ENCODE results near the gene JTB. TPM values are rescaled to one million over a fixed set of nuclear protein-coding genes. Genes with fewer than 3 reads are reported as not detected.
"Not testable (repeated sequence)": the region's sequence is repeated elsewhere in the genome, so short reads cannot be mapped to it uniquely, and the experiment has no call there.

Gene JTB
- 97.0 TPM for total RNA-seq

GRCh38 chr1:153977250-153978240 lies at the start of gene JTB:
JTB (minus strand) TSS chr1:153977674; CDS start chr1:153977252, 422 bp downstream.
- DNase-seq (ENCODE audit: low spot score) (peak; percentile 93), ATAC-seq (peak; percentile 93)

DNA sequence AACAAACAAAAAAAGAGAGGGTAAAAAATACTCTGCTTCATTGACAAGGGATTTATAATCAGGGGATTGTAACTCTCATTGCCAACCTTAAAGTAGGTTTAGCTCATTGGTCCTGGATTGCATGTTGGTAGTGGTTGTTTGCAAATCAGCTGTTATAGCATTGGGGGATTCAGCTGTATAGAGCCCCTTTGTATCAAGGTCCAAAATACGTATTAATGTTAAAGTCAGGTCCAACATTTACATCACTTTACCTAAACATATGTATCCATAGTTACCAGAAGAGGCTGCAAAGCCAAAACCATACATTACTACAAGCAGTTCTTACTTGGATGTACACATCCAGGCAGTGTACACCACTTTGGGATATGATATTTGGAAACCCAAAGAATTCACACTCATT lies 42.5 kb upstream of the JTB start:
- ATAC-seq (no peak), DNase-seq (ENCODE audit: low spot score) (no peak)

DNA sequence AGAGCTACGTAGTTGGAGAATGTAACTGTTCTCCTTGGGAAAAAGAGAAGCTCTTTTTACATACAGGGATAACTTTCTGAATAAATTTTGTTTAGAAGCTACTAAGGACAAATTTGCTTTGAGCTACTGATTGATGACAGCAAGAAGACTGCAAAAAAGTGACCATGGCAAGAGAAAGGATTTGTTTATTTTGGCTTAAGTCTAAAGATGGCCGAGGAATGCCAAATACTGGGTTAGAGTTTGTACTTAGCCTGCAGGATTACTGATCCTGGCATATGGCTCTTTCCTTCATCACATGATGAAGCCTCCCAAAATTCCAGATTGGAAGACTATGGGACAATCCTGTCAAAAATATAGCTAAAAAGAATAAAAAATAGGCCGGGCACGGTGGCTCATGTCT lies 41.8 kb upstream of the JTB start:
- DNase-seq (ENCODE audit: low spot score) (no peak), ATAC-seq (peak; percentile 69)

DNA sequence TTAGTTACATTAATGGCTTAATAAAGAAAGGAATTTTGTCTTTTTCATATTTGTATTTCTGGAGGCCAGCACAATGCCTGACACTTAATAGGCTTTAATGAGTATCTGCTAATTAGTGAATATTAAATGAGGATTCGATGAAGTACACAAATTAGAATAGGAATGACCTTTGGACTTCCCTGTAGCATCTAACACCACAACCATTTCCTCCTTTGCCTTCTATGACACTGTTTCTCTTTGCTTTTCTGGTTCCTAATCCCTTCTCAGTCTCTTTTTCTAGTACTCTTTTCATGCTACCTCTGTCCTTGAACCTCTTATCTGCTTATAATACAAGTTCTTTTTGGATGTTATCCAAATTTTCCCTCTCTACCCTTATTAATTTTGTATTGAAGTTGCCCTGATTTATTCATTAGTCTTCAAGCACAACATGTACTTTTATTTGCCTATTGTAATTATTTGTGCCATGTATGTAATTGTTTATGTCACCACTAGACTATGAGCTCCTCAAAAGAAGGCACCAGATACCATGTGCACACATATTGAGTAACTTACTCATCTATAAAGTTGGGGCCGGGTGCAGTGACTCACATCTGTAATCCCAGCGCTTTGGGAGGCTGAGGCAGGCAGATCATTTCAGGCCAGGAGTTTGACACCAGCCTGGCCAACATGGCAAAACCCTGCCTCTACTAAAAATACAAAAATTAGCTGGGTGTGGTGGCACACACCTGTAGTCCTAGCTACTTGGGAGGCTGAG lies 36.9 kb upstream of the JTB start:
- ATAC-seq (no peak), DNase-seq (ENCODE audit: low spot score) (no peak)

- DNase-seq (ENCODE audit: low spot score); ATAC-seq: not testable (repeated sequence)
Observed at GRCh38 chr1:154012543-154012942, 35.1 kb upstream of the JTB start.

DNA sequence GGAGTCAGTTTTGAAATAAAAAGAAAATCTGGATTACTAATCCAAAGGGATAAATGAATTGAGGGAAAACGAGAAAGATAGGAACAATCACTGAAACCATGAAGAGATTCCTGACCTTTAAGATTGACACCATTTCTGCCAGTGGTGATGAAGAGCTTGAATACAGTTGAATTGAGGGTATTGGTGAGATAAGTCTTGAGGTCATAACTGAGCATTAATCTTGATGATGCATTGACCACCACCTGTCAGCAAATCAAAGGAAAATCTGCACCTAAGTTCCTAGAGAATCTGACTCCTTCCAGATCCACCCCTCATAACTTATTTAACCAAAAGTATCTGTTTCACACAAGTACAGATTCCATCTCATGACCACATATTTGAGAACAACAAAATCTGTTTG lies 34.7 kb upstream of the JTB start:
- DNase-seq (ENCODE audit: low spot score) (no peak), ATAC-seq (no peak)

GRCh38 chr1:154006136-154006535 lies 28.7 kb upstream of the JTB start:
- no peak for DNase-seq (ENCODE audit: low spot score)
- no peak for ATAC-seq

DNA sequence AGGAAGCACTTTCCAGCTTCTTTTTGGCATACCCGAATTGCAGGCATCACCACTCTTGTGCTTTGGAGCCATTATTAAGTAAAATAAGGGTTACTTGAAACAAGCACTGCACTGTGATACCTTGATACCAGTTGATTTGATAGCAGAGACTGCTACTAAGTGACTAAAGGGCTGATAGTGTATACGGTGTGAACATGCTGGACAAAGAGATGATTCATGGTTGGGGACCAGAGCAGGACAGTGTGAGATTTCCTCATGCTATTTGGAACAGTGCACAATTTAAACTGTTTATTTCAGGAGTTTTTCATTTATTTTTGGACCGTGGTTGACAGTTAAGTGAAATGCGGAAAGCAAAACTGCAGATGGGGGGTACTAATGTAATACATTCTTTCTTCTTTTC lies 22.9 kb upstream of the JTB start:
- no peak for DNase-seq (ENCODE audit: low spot score)
- no peak for ATAC-seq

- not testable (repeated sequence) for DNase-seq (ENCODE audit: low spot score); ATAC-seq
Observed at GRCh38 chr1:153996882-153997281, 19.4 kb upstream of the JTB start.

GRCh38 chr1:153995640-153996039 lies 18.2 kb upstream of the JTB start:
- no peak for ATAC-seq

GRCh38 chr1:153995202-153995601 lies 17.7 kb upstream of the JTB start:
- ATAC-seq (no peak), DNase-seq (ENCODE audit: low spot score) (no peak)

More at GRCh38 chr1:153995640-153996039, 18.2 kb upstream of the JTB start:
- DNase-seq (ENCODE audit: low spot score) = no peak

- no peak for ATAC-seq
- DNase-seq (ENCODE audit: low spot score) = no peak
Observed at GRCh38 chr1:153991806-153992205, 14.3 kb upstream of the JTB start.

DNA sequence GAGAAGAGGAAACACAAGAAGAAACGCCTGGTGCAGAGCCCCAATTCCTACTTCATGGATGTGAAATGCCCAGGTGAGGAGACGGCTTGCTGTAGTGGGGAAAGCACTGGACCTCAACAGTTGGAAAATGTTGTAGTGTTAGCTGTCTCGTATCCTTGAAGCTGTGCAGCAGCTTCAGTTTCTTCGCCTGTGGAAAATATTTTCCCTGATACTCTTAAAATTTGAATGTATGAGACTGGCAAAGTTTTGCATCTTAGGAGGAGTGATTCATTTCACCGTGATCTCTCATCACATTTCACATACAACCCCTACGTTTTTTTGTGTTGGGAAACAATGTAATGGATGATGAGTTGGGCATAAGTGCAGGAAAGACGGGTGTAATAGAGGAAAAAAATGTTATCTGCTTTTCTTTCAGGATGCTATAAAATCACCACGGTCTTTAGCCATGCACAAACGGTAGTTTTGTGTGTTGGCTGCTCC lies 13.7 kb upstream of the JTB start:
- no peak for ATAC-seq
- no peak for DNase-seq (ENCODE audit: low spot score)

DNA sequence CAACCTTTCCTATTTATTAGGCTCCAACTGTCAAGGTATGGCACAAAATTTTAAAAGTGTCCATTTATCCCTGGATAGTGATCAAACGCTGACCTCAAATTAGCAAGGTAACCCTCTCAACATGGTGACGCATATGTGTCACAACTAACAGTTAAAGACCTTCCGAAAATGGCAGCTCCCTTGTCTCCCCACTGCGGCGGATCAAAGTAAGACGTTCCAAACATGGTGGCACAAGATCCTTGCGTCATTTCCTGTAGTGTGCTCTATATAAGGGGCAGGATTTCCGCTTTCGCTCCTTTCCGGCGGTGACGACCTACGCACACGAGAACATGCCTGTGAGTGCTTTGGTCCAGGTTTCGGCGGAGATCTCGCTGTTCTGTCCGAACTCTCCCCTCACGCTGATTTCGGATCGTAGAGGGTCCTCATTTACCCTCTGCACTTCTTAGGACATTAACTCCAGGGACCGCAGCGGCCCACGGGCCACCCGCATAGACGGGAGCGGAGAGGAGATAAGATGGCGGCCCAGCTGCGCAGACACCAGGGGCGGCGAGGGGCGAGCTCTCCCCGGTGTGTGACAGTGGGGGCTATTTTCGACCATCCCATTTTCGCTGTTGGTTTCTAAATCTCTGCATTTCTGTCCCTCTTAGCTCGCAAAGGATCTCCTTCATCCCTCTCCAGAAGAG lies 13.1 kb upstream of the JTB start, which contains the start of gene RPS27:
Gene RPS27 (plus strand): TSS at position 295 of the 683 bp plus-strand sequence. CDS start 35 bp downstream, at position 330.
- peak; percentile 65 for ATAC-seq
- peak; percentile 91 for DNase-seq (ENCODE audit: low spot score)

DNA sequence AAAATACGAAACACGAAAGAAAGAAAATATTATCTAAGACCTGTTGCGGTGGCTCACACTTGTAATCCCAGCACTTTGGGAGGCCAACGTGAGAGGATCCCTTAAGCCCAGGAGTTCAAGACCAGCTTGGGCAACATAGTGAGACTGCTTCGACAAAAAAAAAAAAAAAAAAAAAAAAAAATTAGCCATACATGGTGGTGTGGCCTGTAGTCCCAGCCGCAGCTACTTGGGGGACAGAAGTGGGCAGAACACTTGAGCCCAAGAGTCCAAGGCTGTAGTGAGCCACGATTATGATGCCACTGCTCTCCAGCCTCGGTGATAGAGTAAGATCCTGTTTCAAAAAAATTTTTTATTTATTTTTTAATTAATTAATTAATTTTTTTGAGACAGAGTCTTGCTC lies 10.1 kb upstream of the JTB start:
- DNase-seq (ENCODE audit: low spot score) (no peak), ATAC-seq (no peak)

GRCh38 chr1:153985941-153986761 lies 8.7 kb upstream of the JTB start, which contains the start of gene RAB13:
RAB13 (minus strand) TSS chr1:153986339; CDS start chr1:153986236, 103 bp downstream.
- peak; percentile 92 for DNase-seq (ENCODE audit: low spot score)
- ATAC-seq = peak; percentile 86

DNA sequence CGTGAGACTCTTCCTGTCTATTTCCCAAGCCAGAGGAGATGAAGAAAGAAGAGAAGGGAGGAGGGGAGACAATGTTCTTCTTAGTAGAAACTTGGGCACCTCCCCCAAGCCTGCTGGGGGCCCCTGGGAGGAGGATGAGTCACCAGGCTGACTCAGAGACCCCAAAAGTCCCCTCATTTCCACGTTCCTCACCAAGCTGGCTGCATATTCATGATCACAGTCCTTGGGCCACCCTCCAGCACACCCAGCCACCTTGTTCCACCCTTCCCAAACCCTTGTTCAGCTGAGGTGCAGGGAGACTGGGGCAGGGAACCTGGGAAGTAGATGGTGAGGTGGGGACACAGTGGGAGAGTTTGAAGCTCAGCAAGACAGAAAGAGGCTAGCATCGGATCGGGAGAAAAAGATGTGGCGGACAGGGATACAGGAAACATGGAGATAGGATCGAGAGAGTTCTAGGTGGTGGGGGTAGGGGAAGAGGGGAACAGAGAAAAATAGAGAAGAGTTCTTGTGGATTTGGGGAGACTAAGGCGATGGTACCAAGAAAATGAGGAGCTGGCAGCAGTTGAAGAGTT lies 8.0 kb upstream of the JTB start:
- no peak for ATAC-seq

DNA sequence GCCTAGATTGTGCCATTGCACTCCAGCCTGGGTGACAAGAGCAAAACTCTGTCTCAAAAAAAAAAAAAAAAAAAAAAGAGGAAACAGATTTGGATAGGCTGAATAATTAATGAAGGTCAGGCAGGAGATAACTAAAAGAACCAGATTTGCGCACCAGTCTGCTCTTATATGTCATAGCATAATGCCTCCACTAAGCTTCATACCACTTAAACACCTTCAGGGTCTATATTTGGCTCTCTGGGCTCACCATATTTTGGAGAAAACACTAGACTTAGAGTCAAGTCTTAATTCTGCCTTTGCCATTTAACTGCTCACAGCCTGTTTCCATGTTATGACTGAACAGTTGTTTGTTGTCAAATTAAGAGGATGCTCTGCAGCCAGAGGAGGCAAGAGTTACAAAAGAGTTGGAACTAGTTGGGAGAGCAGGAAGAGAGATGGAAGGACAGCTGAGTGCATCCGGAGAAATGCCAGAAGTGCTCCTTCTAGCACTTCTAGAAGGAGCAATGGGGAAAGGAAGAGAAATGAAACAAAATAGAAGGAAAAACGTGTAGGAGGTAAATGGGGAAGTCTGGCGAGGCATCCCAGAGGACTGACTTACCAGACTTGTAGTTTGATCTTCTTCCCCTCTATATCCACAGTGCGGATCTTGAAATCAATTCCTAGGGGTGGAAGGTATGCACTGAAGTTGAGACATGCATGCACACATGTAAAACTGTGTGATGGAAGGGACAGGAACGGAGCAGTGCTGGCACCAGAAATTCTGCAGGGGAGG lies 6.8 kb upstream of the JTB start:
- no peak for ATAC-seq
- DNase-seq (ENCODE audit: low spot score) = no peak

More for the DNA sequence above, 8.0 kb upstream of the JTB start:
- no peak for DNase-seq (ENCODE audit: low spot score)

DNA sequence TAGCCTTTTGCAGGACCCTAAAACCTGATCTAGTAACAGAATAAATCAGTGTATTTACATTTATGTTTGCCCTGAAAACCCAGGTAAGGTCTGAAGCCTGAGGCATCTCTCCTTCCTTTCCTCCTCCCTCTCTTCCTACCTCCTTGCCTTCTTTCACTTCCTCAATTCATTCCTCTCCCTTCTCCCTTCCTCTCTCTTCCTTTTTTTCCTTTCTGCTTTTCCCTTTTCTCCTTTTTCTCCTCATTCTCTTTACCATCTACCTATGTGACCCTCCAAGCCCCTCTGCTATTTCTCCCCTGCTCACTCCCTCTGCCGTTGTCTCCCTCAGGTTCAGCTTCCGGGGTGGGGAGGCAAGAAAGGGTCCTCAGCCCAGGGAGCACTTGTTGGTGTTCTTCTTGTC lies 4.3 kb upstream of the JTB start:
- not testable (repeated sequence) for DNase-seq (ENCODE audit: low spot score); ATAC-seq
